ENCODE measurements around the gene VCPKMT.

The VCPKMT gene

GRCh38 chr14:50116181-50116956, at the start of gene VCPKMT:
TSS of gene VCPKMT (minus strand) at chr14:50116572. CDS start at chr14:50116552, 20 bp downstream.
- DNase-seq = peak; percentile 92 to 93

GRCh38 chr14:50156111-50156510, 39.7 kb upstream of the VCPKMT start:
- no peak for DNase-seq

GRCh38 chr14:50148799-50149198, 32.4 kb upstream of the VCPKMT start:
- no peak for DNase-seq

GRCh38 chr14:50139192-50139591, 22.8 kb upstream of the VCPKMT start:
- DNase-seq = no peak

- DNase-seq = no peak
Measured at GRCh38 chr14:50127802-50128201, 11.4 kb upstream of the VCPKMT start.

GRCh38 chr14:50123062-50123461, 6.7 kb upstream of the VCPKMT start:
- no peak for DNase-seq

GRCh38 chr14:50122291-50122690, 5.9 kb upstream of the VCPKMT start:
- DNase-seq = no peak

GRCh38 chr14:50121486-50121885, 5.1 kb upstream of the VCPKMT start:
- no peak for DNase-seq

- DNase-seq = no peak
Measured at GRCh38 chr14:50117456-50117855, 1.1 kb upstream of the VCPKMT start.

- DNase-seq = no peak
Measured at GRCh38 chr14:50116966-50117365, 594 bp upstream of the VCPKMT start.

- no peak for DNase-seq
Measured at GRCh38 chr14:50113381-50114035, 2.9 kb downstream of the VCPKMT start.

GRCh38 chr14:50110323-50111037, 5.9 kb downstream of the VCPKMT start:
- no peak for DNase-seq

- peak in 1 of 2 experiments; percentile 15 for DNase-seq
Measured at GRCh38 chr14:50109342-50109741, 7.0 kb downstream of the VCPKMT start.

GRCh38 chr14:50107850-50108249, 8.5 kb downstream of the VCPKMT start:
- no peak for DNase-seq

GRCh38 chr14:50106178-50106577, 10.2 kb downstream of the VCPKMT start:
- no peak for DNase-seq

- DNase-seq = no peak
Measured at GRCh38 chr14:50103558-50103957, 12.8 kb downstream of the VCPKMT start.

- no peak for DNase-seq
Measured at GRCh38 chr14:50101417-50101816, 15.0 kb downstream of the VCPKMT start.

GRCh38 chr14:50100805-50101204, 15.6 kb downstream of the VCPKMT start:
- DNase-seq = no peak

GRCh38 chr14:50099335-50099734, 17.0 kb downstream of the VCPKMT start:
- DNase-seq = no peak

GRCh38 chr14:50095895-50096294, 20.5 kb downstream of the VCPKMT start:
- DNase-seq = no peak

- DNase-seq = no peak
Measured at GRCh38 chr14:50094056-50094755, 22.2 kb downstream of the VCPKMT start.

GRCh38 chr14:50093496-50093895, 22.9 kb downstream of the VCPKMT start:
- DNase-seq = no peak

GRCh38 chr14:50092006-50092555, 24.3 kb downstream of the VCPKMT start:
- no peak for DNase-seq

Data from Kasumi-1 (cell line).